PC-9 (cell line): Measurements from ENCODE around the gene TMEM116. TPM values are rescaled to one million over a fixed set of nuclear protein-coding genes. Genes with fewer than 3 reads are reported as not detected.

Experiments used
- BruUV-seq: library from RNA; stranded (reverse); fragments of 400-500 nt; replicated peaks from 2 replicates; lab custom pipeline; 2021; lab: Mats Ljungman, UMichigan
- CTCF ChIA-PET: fragments of 300-600 bp; sonication (Branson Sonifier 250); formaldehyde crosslinking; loops from one replicate; lab custom pipeline; 2022; ENCODE audit warnings: antibody characterized with exemption; lab: Charles Lee
- POLR2A ChIA-PET: fragments of 300-600 bp; sonication (Branson Sonifier 250); formaldehyde crosslinking; loops from one replicate; lab custom pipeline; 2022; ENCODE audit warnings: antibody characterized with exemption; ENCODE audit not compliant: unreplicated experiment; lab: Charles Lee
- DNase-seq, 2 experiments: peaks; one replicate each; pipeline versions ENCODE4 v3.0.0 to v3.0.0-alpha.2; 2015 to 2022; ENCODE audit warnings: mixed read lengths in 1 of 2
- H2AFZ ChIP-seq: fragments of 200-600 bp; sonication (generic); 2 replicates; pipeline ENCODE4 v1.8.1; 2017; ENCODE audit warnings: antibody characterized with exemption
- H3F3A ChIP-seq: fragments of 200-600 bp; sonication (generic); 2 replicates; pipeline ENCODE4 v1.8.1; 2017; ENCODE audit warnings: antibody characterized with exemption, mild to moderate bottlenecking, low read depth; ENCODE audit not compliant: insufficient read depth
- H3K27ac ChIP-seq: fragments of 200-600 bp; sonication (generic); 2 replicates; pipeline ENCODE4 v1.6.1; 2016; ENCODE audit warnings: mixed run types
- H3K27me3 ChIP-seq: fragments of 200-600 bp; sonication (generic); 2 replicates; pipeline ENCODE4 v1.6.1; 2016; ENCODE audit warnings: low read depth, mixed run types; ENCODE audit not compliant: insufficient read depth
- H3K36me3 ChIP-seq: fragments of 200-600 bp; sonication (generic); 2 replicates; pipeline ENCODE4 v1.6.1; 2016; ENCODE audit warnings: low read depth, mixed run types
- H3K4me1 ChIP-seq: fragments of 200-600 bp; sonication (generic); replicated peaks from 2 replicates; pipeline ENCODE4 v1.6.1; 2016; ENCODE audit warnings: mixed run types; ENCODE audit not compliant: insufficient read depth
- H3K4me2 ChIP-seq: fragments of 200-600 bp; sonication (generic); 2 replicates; pipeline ENCODE4 v1.6.1; 2017; ENCODE audit warnings: mixed run types
- H3K4me3 ChIP-seq: fragments of 200-600 bp; sonication (generic); 2 replicates; pipeline ENCODE4 v1.6.1; 2016; ENCODE audit warnings: mixed run types
- H3K79me2 ChIP-seq: fragments of 200-600 bp; sonication (generic); 2 replicates; pipeline ENCODE4 v1.6.1; 2017; ENCODE audit warnings: low read depth, mixed run types
- H3K9me2 ChIP-seq: fragments of 200-600 bp; sonication (generic); 2 replicates; pipeline ENCODE4 v1.8.1; 2017; ENCODE audit warnings: mild to moderate bottlenecking; ENCODE audit not compliant: insufficient read depth
- H3K9me3 ChIP-seq: fragments of 200-600 bp; sonication (generic); 2 replicates; pipeline ENCODE4 v1.8.1; 2016; ENCODE audit warnings: low read depth; ENCODE audit not compliant: insufficient read depth
- H4K20me1 ChIP-seq: fragments of 200-600 bp; sonication (generic); 2 replicates; pipeline ENCODE4 v1.8.1; 2017; ENCODE audit not compliant: insufficient read depth
- EZH2 ChIP-seq: fragments of 200-600 bp; sonication (generic); IDR thresholded peaks from 2 replicates; pipeline ENCODE4 v1.8.0; 2017; ENCODE audit warnings: antibody characterized with exemption, low read depth
- intact Hi-C: fragments of 100-400 bp; cut with micrococcal nuclease; formaldehyde crosslinking; loops from one replicate; pipeline ENCODE4 v1.10.0; 2022; ENCODE audit not compliant: unreplicated experiment
- microRNA-seq: library from miRNA; unstranded; fragments of <30 nt; microRNA quantifications from one replicate; pipeline ENCODE4 v1.2.0, GENCODE V29; 2021; ENCODE audit warnings: borderline number of aligned reads, borderline replicate concordance
- total RNA-seq: library from RNA; stranded (reverse); gene quantifications from 2 replicates; pipeline ENCODE4 v1.2.3, GENCODE V29; 2021
- TF ChIP-seq, protein P1 (sequence below): fragments of 200-600 bp; sonication (generic); conservative IDR thresholded peaks from 2 replicates; pipeline ENCODE4 v1.6.1; 2017; ENCODE audit warnings: mixed run types, antibody characterized with exemption, mild to moderate bottlenecking, moderate library complexity

TMEM116 gene
- total RNA-seq, 1 experiment from 2014 or later: 21.9 TPM

GRCh38 chr12:111881716-111882115 is 131.2 kb downstream of the TMEM116 start:
- intact Hi-C loops: no loop called here

More at GRCh38 chr12:111881716-111882115, 131.2 kb downstream of the TMEM116 start:
- ChIA-PET CTCF (no interaction called here), POLR2A (no interaction called here)
- TF ChIP-seq, protein P1, sequence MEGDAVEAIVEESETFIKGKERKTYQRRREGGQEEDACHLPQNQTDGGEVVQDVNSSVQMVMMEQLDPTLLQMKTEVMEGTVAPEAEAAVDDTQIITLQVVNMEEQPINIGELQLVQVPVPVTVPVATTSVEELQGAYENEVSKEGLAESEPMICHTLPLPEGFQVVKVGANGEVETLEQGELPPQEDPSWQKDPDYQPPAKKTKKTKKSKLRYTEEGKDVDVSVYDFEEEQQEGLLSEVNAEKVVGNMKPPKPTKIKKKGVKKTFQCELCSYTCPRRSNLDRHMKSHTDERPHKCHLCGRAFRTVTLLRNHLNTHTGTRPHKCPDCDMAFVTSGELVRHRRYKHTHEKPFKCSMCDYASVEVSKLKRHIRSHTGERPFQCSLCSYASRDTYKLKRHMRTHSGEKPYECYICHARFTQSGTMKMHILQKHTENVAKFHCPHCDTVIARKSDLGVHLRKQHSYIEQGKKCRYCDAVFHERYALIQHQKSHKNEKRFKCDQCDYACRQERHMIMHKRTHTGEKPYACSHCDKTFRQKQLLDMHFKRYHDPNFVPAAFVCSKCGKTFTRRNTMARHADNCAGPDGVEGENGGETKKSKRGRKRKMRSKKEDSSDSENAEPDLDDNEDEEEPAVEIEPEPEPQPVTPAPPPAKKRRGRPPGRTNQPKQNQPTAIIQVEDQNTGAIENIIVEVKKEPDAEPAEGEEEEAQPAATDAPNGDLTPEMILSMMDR: no peak
- TF ChIP-seq EZH2: no peak
- Histone ChIP-seq H3K27ac (no peak overlapping the region), H3K79me2 (no peaks in the 10 kb centered on the region), H3K4me1 (no peaks in the 10 kb centered on the region), H3K9me3 (no peaks in the 10 kb centered on the region), H2AFZ (no peak overlapping the region), H3K36me3 (peaks cover 34% of the 10 kb centered on the region), H3K27me3 (no peaks in the 10 kb centered on the region), H3K4me2 (no peak overlapping the region), H3F3A (no peaks in the 10 kb centered on the region), H4K20me1 (peaks cover 10% of the 10 kb centered on the region), H3K4me3 (no peak overlapping the region), H3K9me2 (no peaks in the 10 kb centered on the region)
- no peak for DNase-seq
- no TSS peak for BruUV-seq

Small RNAs within 50 kb of the gene (microRNA-seq; reads per million reads assigned to microRNA genes)
- not detected for gene MIR3657

Other genes with a start within 250 kb of the TMEM116 start
- 38.9 and 42.1 TPM in 2 replicates for gene ALDH2, start 246.2 kb downstream of the TMEM116 start, total RNA-seq
- gene MAPKAPK5, start 170.9 kb downstream of the TMEM116 start, total RNA-seq: 45.0 and 64.7 TPM in 2 replicates
- gene ERP29, start 261 bp upstream of the TMEM116 start, total RNA-seq: 131 and 154 TPM in 2 replicates
- 29.5 and 37.0 TPM in 2 replicates for gene NAA25, start 95.6 kb upstream of the TMEM116 start, total RNA-seq
- gene TRAFD1, start 112.4 kb upstream of the TMEM116 start, total RNA-seq: 34.1 and 38.7 TPM in 2 replicates